ENCODE results near the gene LGALS3BP.

DNA sequence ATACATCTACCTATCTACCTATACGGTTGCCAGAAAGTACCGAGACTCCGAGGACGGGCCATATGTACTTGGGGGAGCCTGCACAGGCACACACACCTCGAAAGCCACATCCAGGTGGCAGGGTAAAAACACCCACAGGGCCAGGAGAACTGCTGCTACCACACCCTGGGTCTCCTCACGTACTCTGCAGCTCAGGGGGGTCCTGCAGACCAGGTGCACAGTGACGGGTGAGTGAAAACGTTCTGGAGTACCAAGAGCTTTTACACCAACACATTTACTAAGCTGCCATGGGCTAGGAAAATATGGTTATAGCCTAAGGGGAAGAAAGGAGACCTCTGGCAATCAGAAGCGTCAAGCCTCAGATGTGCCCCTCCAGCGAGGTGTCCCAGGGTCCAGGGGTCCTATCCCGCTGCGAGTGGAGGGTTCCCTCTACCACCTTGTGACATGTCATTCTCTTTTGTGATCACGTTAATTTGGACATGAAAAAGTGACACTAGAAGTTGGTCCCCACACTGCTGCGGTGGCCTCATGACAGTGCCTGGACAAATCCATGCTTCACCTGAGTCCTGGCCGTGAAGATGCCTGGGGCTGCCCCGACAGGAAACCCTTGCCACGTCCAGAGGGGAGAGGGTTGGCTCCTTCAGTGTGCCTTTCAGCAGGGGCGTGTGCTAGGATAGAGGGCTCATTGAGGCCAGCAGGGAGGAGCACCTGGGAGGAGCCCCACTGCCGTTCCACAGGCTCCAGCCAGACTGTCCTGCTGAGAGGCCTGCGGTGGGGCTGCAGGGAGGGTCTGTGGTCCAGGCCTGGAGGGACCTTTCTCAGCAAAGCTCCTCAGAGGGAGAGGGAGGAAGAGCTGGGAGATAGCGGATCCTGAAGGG lies 28.0 kb upstream of the LGALS3BP start:
- TF ChIP-seq CTCF (conservative IDR thresholded peaks at IDR 0.05; ENCODE audit: low read length): no peak
- TF ChIP-seq EZH2phosphoT487 (IDR thresholded peaks at IDR 0.05; ENCODE audit: borderline replicate concordance, low read depth, low read length): no peak

Measured in OCI-LY7 (cell line).